GM12872 (cell line): Measurements from ENCODE around the gene GPRC5D.

Source experiments
- TF ChIP-seq, protein P1 (sequence below): IDR thresholded peaks from 3 replicates; pipeline ENCODE4 v1.5.1; 2011; ENCODE audit warnings: low read depth, mild to moderate bottlenecking, low read length, moderate library complexity; ENCODE audit not compliant: insufficient read depth

GPRC5D gene

DNA sequence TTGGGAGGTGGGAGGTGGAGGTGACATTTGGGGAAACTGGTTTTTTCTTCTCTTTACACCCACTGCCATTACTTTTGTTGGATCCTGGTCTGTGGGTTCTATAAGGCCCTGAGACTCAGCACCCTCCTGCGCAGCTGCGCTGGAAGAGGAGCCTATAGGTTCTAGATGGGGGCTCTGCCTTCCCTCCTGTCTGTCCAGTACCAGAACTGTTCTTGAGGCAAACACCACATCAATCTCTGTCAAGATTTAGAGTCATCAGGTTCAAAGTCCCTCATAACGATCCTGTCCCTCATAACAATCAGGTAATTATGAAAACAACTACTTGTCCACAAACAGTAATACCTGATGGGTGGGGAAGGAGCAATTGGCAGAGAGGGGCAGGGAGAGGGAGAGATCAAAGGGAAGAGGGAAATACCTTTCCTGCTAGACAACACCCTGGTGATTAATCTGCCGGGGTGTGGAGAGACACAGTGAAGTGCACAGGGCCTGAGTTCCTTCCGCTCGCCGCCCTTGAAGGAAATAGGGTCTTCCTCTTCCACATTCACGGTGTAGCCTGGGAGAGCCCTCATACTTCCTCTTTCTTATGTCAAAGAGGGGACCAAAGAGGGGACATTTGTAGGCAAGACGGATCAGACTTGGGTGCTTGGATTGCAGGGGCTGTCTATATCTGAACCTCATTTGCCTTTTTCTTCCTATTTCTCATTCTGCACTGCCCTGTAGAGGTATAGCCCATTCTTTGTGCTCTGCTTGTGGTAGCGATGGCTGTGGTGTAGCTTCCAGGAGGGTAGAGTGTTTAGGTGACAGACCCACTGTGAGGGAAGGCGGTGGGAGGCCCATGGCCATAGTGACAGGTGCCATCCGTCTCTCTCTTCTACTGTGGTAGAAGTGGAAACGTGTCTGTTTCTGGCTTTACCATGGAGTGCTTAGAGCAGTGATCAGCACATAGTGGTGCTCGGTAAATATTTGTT is 48.0 kb downstream of the GPRC5D start:
- TF ChIP-seq, protein P1, sequence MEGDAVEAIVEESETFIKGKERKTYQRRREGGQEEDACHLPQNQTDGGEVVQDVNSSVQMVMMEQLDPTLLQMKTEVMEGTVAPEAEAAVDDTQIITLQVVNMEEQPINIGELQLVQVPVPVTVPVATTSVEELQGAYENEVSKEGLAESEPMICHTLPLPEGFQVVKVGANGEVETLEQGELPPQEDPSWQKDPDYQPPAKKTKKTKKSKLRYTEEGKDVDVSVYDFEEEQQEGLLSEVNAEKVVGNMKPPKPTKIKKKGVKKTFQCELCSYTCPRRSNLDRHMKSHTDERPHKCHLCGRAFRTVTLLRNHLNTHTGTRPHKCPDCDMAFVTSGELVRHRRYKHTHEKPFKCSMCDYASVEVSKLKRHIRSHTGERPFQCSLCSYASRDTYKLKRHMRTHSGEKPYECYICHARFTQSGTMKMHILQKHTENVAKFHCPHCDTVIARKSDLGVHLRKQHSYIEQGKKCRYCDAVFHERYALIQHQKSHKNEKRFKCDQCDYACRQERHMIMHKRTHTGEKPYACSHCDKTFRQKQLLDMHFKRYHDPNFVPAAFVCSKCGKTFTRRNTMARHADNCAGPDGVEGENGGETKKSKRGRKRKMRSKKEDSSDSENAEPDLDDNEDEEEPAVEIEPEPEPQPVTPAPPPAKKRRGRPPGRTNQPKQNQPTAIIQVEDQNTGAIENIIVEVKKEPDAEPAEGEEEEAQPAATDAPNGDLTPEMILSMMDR: no peak

DNA sequence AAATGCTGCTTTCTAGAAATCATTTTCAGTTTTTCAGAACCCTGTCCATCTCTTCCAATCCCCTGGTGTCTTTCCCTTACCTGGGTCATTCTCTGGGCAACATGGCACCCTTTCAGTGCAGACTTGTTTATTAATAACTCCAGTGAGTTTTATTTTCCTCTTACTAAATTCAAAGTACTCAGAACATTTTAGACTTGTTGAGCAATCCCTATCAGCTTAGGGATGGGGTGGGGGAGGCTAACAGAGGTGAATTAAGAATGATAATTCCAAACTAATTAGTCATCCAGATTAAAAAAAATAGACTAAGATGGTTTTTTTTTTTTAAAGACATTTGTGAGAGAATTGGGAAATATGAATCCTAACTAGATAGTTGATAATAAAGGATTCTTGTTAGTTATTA is 49.9 kb downstream of the GPRC5D start:
- TF ChIP-seq, protein P1: no peak

DNA sequence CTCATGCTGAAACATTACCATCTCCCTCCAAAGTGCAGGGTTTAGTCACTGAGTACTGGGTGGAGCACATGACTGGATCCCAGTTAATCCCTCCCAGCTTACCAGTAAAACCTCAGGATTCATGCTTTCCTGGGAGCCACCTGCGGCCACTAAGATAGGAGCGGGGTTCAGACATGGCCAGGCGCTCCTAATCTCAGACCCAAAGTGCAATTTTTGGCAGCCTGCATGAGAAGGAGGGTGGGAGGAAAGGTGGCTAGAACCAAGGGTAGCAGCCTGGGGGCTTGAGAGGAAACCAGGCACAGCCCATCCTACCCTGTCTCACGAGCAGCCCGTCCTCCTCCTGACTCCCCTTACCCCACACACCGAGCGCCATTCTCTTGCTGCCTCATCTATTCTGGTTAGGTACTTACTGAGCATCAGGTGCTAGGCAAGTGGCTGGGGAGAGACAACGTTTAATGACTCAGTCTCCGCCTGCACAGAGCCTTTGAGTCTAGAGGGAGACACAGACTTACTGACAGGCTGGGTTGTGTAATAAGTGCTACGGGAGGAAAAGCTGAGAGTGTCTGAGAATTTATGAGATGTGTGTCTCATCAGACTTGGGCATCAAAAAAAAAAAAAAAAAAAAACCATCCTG is 50.7 kb downstream of the GPRC5D start:
- TF ChIP-seq, protein P1: no peak

DNA sequence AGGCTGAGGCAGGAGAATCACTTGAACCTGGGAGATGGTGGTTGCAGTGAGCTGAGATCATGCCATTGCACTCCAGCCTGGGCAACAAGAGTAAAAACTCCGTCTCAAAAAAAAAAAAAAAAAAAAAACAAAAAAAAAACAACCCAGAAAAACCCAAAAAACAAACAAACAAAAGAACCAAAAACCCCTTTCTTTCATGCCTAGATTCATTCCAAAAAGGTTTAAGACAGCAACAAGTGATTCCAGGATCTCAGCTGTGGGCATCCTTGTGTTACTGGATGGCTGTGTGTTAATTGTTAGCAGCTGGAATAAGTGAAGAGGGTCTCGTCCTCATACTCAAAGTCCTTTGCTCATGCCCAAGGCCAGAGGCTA is 51.2 kb downstream of the GPRC5D start:
- TF ChIP-seq, protein P1: no peak

DNA sequence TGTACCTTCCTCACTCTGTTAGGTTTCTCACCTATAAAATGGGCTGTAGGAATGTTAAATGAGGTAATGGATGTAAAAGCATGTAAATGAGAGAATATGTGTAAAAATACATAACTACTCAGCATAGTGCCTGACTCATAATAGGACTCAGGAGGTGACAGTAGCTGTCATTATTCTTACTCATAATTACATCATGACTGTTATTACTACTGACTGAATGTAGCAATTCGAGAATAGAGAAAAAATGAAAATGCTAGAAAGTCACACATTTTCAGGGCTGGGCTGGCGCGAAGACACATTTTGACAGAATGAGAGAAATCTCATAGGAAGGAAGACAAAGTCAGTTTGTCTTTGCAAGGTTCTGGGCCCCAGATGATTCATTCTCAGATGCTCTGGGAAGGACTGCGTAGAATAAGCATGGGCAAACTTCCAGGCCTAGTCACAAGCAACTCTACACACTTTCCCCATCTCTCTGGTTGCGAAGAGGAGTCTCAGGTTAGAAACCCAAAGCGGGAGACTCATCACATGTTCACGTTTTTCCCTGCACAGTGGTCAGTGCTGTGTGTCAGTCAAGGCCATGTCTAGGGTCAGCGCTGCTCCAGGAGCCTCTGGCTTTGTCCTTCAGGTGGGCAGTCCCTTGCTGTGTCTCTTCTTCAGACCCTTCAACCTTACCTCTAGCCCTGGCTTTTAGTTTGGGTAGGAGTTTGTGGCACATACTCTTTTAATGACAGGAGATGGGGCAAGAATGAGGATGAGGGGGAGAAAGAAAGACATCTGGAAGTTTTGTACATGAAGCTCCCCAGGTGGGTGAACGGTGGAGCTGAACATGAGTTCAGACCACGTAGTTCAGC is 52.2 kb downstream of the GPRC5D start:
- TF ChIP-seq, protein P1: no peak

DNA sequence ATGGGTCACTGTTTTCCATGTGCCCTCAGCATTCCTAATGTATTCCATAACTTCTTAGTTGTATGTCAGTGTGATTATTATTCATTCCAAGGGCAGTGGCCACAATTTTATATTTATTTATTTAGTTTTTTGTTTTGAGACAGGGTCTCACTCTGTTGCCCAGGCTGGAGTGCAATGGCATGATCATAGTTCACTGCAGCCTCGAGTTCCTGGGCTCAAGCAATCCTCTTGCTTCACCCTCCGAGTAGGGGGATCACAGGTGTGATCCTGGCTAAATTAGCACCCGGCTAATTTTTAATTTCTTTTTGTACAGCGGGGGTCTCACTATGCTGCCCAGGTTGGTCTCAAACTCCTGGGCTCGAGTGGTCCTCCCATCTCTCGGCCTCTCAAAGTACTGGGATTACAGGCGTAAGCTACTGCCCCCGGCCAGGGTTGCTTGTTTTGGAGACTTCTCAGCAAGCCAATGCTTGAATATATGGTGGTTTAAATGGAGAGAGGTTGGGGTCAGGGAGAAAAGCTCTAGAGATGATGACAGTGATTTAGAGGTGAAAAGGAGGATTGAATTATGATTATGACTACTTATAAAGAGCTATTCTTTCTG is 53.0 kb downstream of the GPRC5D start:
- TF ChIP-seq, protein P1: no peak

DNA sequence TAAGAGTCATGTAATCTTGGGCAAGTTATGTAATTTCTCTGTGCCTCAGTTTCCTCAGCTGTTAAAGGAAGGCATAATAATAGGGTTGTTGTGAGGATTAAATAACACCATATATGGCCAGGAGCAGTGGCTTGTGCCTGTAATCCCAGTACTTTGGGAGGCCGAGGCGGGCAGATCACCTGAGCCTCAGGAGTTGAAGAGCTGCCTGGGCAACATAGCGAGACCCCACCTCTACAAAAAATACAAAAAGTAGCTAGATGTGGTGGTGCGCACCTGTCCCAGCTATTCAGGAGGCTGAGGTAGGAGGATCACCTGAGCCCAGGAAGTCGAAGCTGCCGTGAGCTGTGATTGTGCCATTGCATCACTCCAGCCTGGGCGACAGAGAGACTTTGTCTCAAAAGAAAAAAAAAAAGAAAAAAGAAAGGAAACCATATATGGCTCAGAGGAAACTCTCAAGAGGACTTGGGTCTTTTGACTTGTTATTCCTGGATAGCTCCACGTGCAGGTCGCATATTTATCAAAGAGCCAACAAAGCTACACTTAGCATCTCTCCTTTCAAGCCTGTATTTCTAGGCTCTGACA is 53.7 kb downstream of the GPRC5D start:
- TF ChIP-seq, protein P1: no peak
